Stomach (tissue), 9 donors: Measurements from ENCODE around the gene PLEKHF1. TPM values are rescaled to one million over a fixed set of nuclear protein-coding genes. Genes with fewer than 3 reads are reported as not detected.

Source experiments
- DNase-seq, 2 donors: peaks; one replicate each; pipeline versions ENCODE4 v3.0.0 to v3.0.0-alpha.2; 2013 to 2019
- H3K27ac ChIP-seq, 5 donors: fragments of 200-600 bp in 4 of 5; sonication (generic) in 4 of 5; one replicate each; pipeline ENCODE4 v1.5.1; 2013 to 2019; ENCODE audit warnings: mild to moderate bottlenecking in 1 of 5, moderate library complexity in 1 of 5
- H3K27me3 ChIP-seq, 3 donors: fragments of 200-600 bp; sonication (generic); one replicate each; pipeline ENCODE4 v1.5.1; 2017 to 2019; ENCODE audit warnings: mixed run types in 1 of 3
- H3K36me3 ChIP-seq, 4 donors: fragments of 200-600 bp; sonication (generic); 1 replicate in 3 of 4; 2 replicates in 1 of 4; pipeline ENCODE4 v1.5.1; 2016 to 2019
- H3K4me1 ChIP-seq, 4 donors: fragments of 200-600 bp; sonication (generic); one replicate each; pipeline ENCODE4 v1.5.1; 2016 to 2019
- H3K4me3 ChIP-seq, 4 donors: fragments of 200-600 bp; sonication (generic) in 3 of 4; one replicate each; pipeline ENCODE4 v1.5.1; 2016 to 2019; ENCODE audit warnings: mild to moderate bottlenecking in 1 of 4
- H3K9me3 ChIP-seq, 4 donors: fragments of 200-600 bp; sonication (generic); one replicate each; pipeline ENCODE4 v1.5.1; 2016 to 2019
- CTCF ChIP-seq, 7 experiments: fragments of 450-650 bp in 4 of 7; fragments of 200-600 bp in 3 of 7; sonication (generic) in 3 of 7; IDR thresholded peaks; one replicate each; pipeline ENCODE4 v1.5.1; 2016 to 2019; ENCODE audit warnings: antibody characterized with exemption in 7 of 7, control low read depth in 2 of 7, mild to moderate bottlenecking in 1 of 7
- EP300 ChIP-seq: sonication (generic); formaldehyde crosslinking; IDR thresholded peaks from one replicate; pipeline ENCODE4 v1.6.1; 2017; ENCODE audit warnings: antibody characterized with exemption
- POLR2A ChIP-seq, 4 donors: fragments of 450-650 bp; IDR thresholded peaks; one replicate each; pipeline ENCODE4 v1.6.1; 2016; ENCODE audit warnings: antibody characterized with exemption in 4 of 4, control low read depth in 2 of 4, mild to moderate bottlenecking in 1 of 4, moderate library complexity in 1 of 4
- POLR2AphosphoS5 ChIP-seq, 3 donors: sonication (generic); formaldehyde crosslinking; IDR thresholded peaks; one replicate each; pipeline ENCODE4 v1.6.1; 2016; ENCODE audit warnings: antibody characterized with exemption in 3 of 3
- WGBS, 5 donors: extraction: QIAGEN DNeasy Blood & Tissue Kit in 3 of 5; methylation state at CpG; one replicate each; pipeline versions ENCODE4 v1.1.5 to v1.1.7; 2013 to 2018; 5-methylcytosine and 5-hydroxymethylcytosine counted together
- intact Hi-C: fragments of 100-400 bp; cut with DNase I; formaldehyde crosslinking; loops from one replicate; pipeline ENCODE4 v1.15.1; 2023; ENCODE audit warnings: low total_unique reads
- polyA plus RNA-seq, 3 donors: library from polyadenylated mRNA; stranded (reverse); fragments of 200-250 nt; gene quantifications; one replicate each; pipeline ENCODE4 v1.2.3, GENCODE V29; 2013
- total RNA-seq, 5 donors: library from RNA; depleted of rRNA; stranded (reverse); fragments of >200 nt; gene quantifications; one replicate each; pipeline versions ENCODE4 v1.1.0 to v1.2.3, GENCODE V29; 2014 to 2016
- donor health status: healthy with polysubstance abuse.
- donor health status: Bipolar disorder and iron deficiency.
- donor health status: healthy.

PLEKHF1 gene
- total and polyA plus RNA-seq, 8 donors: 1.8 to 13.6 (median 6.4) TPM

DNA sequence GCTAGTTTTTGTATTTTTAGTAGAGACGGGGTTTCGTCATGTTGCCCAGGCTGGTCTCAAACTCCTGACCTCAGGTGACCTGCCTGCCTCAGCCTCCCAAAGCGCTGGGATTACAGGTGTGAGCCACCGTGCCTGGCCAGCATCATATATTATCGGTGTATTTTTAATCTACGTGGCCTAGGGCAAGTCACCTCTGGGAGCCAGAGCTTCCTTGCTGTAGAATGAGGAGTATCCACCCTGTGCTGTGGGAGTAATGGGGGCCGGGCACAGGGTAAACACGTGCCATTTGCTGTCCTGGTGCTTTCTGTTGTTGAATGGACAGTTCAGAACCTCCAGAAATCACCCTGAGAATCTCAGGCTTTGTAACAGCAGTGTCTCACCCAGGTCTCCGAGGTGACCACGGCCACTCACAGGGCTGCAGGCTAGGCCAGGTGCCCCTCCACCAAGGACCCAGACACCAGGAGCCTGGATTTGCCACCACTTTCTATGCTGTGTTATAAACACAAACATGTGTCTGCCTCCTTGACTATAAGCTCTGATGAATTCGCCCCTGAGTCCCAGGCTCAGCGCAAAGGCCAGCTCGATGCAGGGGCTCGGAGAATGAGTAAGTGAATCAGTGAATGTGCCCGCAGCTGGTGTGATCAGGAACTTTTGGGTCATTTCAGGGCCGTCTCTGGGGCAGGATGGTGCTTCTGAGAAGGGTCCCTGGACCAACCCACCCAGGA, 36.4 kb upstream of the PLEKHF1 start:
- WGBS, 5 donors: 92 to 95% (median 94%) methylated on average over 16 of the region's 16 CpGs
- H3K27ac ChIP-seq: no peak overlapping the region
- no peaks in the 10 kb centered on the region for H3K9me3 ChIP-seq
- TF ChIP-seq CTCF (IDR thresholded peaks at IDR 0.05): no peak
- TF ChIP-seq POLR2A (IDR thresholded peaks at IDR 0.05): no peak
- TF ChIP-seq EP300: no peak
- TF ChIP-seq POLR2AphosphoS5 (IDR thresholded peaks at IDR 0.05): no peak
- no peak overlapping the region for H3K4me3 ChIP-seq
- H3K27me3 ChIP-seq: no peaks in the 10 kb centered on the region
- peaks cover 0 to 9% (median 3%) of the 10 kb centered on the region in 4 donors for H3K4me1 ChIP-seq
- no peak for DNase-seq
- intact Hi-C loops: no loop called here
- H3K36me3 ChIP-seq: no peaks in the 10 kb centered on the region

DNA sequence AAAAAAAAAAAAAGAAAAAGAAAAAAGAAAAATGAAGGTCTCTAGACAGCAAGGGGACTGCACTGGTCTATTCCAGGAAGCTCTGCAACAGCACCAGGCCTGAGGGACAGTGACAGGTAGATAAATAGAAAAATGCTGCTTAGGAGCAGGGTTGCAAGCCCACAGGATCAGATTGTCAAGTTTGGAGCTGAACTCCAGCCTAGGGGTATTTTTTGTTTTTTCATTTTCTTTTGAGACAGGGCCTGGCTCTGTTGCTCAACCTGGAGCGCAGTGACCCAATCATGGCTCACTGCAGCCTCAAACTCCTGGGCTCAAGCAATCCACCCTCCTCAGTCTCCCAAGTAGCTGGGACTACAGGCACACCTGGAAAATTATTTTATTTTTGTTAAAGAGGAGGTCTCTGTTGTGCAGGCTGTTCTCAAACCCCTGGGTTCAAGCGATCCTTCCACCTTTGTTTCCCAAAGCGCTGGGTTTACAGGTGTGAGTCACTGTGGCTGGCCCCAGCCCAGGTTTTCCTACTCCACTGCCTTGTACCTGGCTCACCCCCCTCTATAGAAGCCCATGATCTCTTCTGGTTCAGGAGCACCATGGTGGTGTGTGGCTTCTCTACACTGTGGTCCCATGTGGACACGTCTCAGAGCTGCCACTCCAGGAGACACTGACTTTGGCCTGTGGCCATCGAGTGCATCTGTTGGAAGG, 35.3 kb upstream of the PLEKHF1 start:
- TF ChIP-seq EP300 (no peak), POLR2A (IDR thresholded peaks at IDR 0.05) (no peak), POLR2AphosphoS5 (IDR thresholded peaks at IDR 0.05) (no peak), CTCF (IDR thresholded peaks at IDR 0.05) (no peak)
- no peaks in the 10 kb centered on the region for H3K36me3 ChIP-seq
- DNase-seq: no peak
- H3K27me3 ChIP-seq: no peaks in the 10 kb centered on the region
- no peak overlapping the region for H3K4me3 ChIP-seq
- H3K27ac ChIP-seq: no peak overlapping the region
- WGBS, 5 donors: 76 to 81% (median 77%) methylated on average over 5 of the region's 5 CpGs
- intact Hi-C loops: no loop called here
- H3K4me1 ChIP-seq: peaks cover 0 to 4% (median under 1%) of the 10 kb centered on the region in 4 donors
- no peaks in the 10 kb centered on the region for H3K9me3 ChIP-seq

DNA sequence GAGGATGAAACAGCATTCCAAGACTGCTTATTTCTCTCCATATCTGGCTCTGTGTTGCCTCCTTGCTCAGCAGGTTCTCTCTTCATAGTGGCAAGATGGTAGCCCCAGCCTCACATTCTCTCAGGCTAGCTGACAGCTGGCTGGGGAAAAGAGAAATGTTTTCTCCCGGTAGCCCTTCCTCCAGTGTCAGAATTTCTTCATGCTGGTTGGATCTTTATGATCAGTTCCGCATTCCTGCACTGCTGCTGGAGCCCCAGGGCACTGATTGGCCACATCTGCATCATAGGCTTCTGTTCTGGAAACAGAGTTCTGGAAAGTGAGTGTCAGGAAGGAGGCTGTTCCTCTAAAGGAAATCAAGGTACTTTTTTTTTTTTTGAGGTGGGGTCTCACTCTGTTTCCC, 34.6 kb upstream of the PLEKHF1 start:
- intact Hi-C loops: no loop called here
- Histone ChIP-seq H3K4me3 (no peak overlapping the region), H3K9me3 (no peaks in the 10 kb centered on the region), H3K27ac (no peak overlapping the region), H3K36me3 (no peaks in the 10 kb centered on the region), H3K4me1 (no peaks in the 10 kb centered on the region), H3K27me3 (no peaks in the 10 kb centered on the region)
- TF ChIP-seq POLR2A (IDR thresholded peaks at IDR 0.05): no peak
- no peak for TF ChIP-seq POLR2AphosphoS5 (IDR thresholded peaks at IDR 0.05)
- TF ChIP-seq EP300: no peak
- no peak for TF ChIP-seq CTCF (IDR thresholded peaks at IDR 0.05)
- 70 to 90% (median 79%) methylated on average over 2 of the region's 2 CpGs for WGBS, 5 donors
- DNase-seq: no peak

DNA sequence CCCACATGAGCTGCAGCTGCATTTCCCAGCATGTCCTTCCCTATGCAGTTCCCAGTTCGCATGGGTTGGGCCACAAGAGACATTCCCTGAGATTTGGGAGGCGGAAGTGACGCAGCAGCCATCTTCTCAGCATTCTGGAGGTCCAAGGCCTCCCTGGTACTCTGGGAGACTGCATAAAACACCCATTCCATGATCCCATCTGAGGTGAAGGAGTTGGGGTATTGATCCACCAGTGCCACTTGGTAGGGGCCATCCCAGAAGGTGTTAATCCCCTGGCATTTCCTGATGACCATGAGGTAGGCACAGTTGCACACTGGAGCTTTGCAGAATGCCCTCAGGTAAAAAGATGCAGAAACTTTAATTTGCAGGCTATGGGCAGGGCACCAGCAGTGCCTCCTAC, 33.8 kb upstream of the PLEKHF1 start:
- TF ChIP-seq POLR2A (IDR thresholded peaks at IDR 0.05): no peak
- no peak for TF ChIP-seq CTCF (IDR thresholded peaks at IDR 0.05)
- no peak for TF ChIP-seq POLR2AphosphoS5 (IDR thresholded peaks at IDR 0.05)
- no peak for TF ChIP-seq EP300
- Histone ChIP-seq H3K36me3 (no peaks in the 10 kb centered on the region), H3K4me3 (no peak overlapping the region), H3K4me1 (no peaks in the 10 kb centered on the region), H3K27me3 (no peaks in the 10 kb centered on the region), H3K9me3 (no peaks in the 10 kb centered on the region), H3K27ac (no peak overlapping the region)
- DNase-seq: no peak
- 93 to 100% (median 94%) methylated on average over 1 to 3 of the region's 3 CpGs for WGBS, 5 donors
- intact Hi-C loops: no loop called here
